Psoas muscle (tissue), 8 donors: Measurements from ENCODE around the gene TUFT1. TPM values are rescaled to one million over a fixed set of nuclear protein-coding genes. Genes with fewer than 3 reads are reported as not detected.

Source experiments
- ATAC-seq, 4 donors: fragments of 200-7000 bp; cut with Tn5 transposase; one replicate each; pipeline ENCODE4 v1.9.1; 2020; ENCODE audit warnings: moderate library complexity in 3 of 4, mild to moderate bottlenecking in 2 of 4
- DNase-seq, 2 donors: peaks; one replicate each; pipeline ENCODE4 v3.0.0-alpha.2; 2020
- H3K27ac ChIP-seq: fragments of 200-600 bp; one replicate; pipeline ENCODE4 v1.8.0; 2022
- H3K27me3 ChIP-seq, 3 donors: fragments of 200-600 bp in 1 of 3; one replicate each; pipeline versions ENCODE4 v1.6.1 to v1.8.0; 2013 to 2022; ENCODE audit warnings: low read length in 2 of 3, mild to moderate bottlenecking in 2 of 3, moderate library complexity in 1 of 3; ENCODE audit not compliant: insufficient read depth in 3 of 3
- H3K36me3 ChIP-seq, 2 donors: fragments of 200-600 bp in 1 of 2; one replicate each; pipeline versions ENCODE4 v1.6.1 to v1.8.0; 2013 to 2022; ENCODE audit warnings: low read depth in 1 of 2, mild to moderate bottlenecking in 1 of 2, moderate library complexity in 1 of 2; ENCODE audit not compliant: insufficient read depth in 1 of 2
- H3K4me1 ChIP-seq: fragments of 200-600 bp; one replicate; pipeline ENCODE4 v1.8.0; 2022
- H3K4me3 ChIP-seq: fragments of 200-600 bp; one replicate; pipeline ENCODE4 v1.8.0; 2022; ENCODE audit warnings: mild to moderate bottlenecking
- H3K9me3 ChIP-seq: fragments of 200-600 bp; one replicate; pipeline ENCODE4 v1.8.0; 2022
- whole genome bisulfite sequencing, 3 donors: extraction: QIAGEN DNeasy Blood & Tissue Kit; methylation state at CpG; one replicate each; pipeline versions ENCODE4 v1.1.6 to v1.1.7; 2013; 5-methylcytosine and 5-hydroxymethylcytosine counted together
- intact Hi-C, 2 donors: fragments of 100-400 bp; cut with DNase I; formaldehyde crosslinking; loops; one replicate each; pipeline versions ENCODE4 v1.11.0 to v1.14.2; 2022
- polyA plus RNA-seq, 3 donors: library from polyadenylated mRNA; stranded (reverse); fragments of 200-250 nt; gene quantifications; one replicate each; pipeline ENCODE4 v1.2.3, GENCODE V29; 2013
- total RNA-seq, 4 donors: library from RNA; stranded (reverse); fragmentation: NEBNext Ultra II Directional in 2 of 4; extraction: Animal tissue kit (Norgen Biotek cat#: 25700) in 2 of 4; gene quantifications; one replicate each; pipeline versions ENCODE4 v1.2.1 to v1.2.4, GENCODE V29; 2021 to 2023
- TF ChIP-seq, protein P1 (sequence below): fragments of 200-600 bp; IDR thresholded peaks from one replicate; pipeline ENCODE4 v1.8.0; 2022; ENCODE audit warnings: antibody characterized with exemption
- donor health status: healthy with polysubstance abuse.
- donor health status: DM: no; HTN: no; CAD: no; lungs with moderate emphysema.
- donor health status: Bipolar disorder and iron deficiency.
- donor health status: healthy.
- donor health status: DM: yes; HTN: yes; CAD: no.
- donor health status: DM: no; HTN: no; CAD: no.
- donor health status: DM: no; HTN: no; CAD: no.
- donor health status: DM: yes; HTN: yes; CAD: no.

Gene TUFT1
- total and polyA plus RNA-seq, 7 donors: 0.86 to 5.3 (median 1.2) TPM

DNA sequence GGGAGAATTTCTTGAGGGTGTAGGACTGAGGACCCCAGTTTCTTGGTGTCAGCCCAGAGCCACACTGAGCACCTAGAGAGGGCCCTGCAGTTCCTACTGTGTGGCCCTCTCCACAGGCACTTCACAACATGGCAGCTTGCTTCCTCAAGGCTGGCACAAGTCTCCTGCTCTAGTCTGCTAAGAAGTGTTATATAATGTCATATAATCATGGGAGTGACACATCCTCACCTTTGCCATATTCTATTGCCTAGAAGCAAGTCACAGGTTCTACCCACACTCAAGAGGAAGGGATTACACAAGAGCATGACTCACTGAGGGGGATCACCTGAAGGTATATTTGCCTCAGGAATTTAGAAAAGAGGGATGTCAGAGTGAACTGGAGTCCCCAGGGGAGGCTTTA lies 66.3 kb downstream of the TUFT1 start:
- Histone ChIP-seq H3K36me3 (no peaks in the 10 kb centered on the region), H3K4me1 (peaks cover 3% of the 10 kb centered on the region), H3K27me3 (no peaks in the 10 kb centered on the region), H3K9me3 (no peaks in the 10 kb centered on the region), H3K4me3 (no peak overlapping the region), H3K27ac (no peak overlapping the region)
- TF ChIP-seq, protein P1, sequence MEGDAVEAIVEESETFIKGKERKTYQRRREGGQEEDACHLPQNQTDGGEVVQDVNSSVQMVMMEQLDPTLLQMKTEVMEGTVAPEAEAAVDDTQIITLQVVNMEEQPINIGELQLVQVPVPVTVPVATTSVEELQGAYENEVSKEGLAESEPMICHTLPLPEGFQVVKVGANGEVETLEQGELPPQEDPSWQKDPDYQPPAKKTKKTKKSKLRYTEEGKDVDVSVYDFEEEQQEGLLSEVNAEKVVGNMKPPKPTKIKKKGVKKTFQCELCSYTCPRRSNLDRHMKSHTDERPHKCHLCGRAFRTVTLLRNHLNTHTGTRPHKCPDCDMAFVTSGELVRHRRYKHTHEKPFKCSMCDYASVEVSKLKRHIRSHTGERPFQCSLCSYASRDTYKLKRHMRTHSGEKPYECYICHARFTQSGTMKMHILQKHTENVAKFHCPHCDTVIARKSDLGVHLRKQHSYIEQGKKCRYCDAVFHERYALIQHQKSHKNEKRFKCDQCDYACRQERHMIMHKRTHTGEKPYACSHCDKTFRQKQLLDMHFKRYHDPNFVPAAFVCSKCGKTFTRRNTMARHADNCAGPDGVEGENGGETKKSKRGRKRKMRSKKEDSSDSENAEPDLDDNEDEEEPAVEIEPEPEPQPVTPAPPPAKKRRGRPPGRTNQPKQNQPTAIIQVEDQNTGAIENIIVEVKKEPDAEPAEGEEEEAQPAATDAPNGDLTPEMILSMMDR: no peak
- ATAC-seq (no peak), DNase-seq (no peak)
- intact Hi-C loops: no loop called here

DNA sequence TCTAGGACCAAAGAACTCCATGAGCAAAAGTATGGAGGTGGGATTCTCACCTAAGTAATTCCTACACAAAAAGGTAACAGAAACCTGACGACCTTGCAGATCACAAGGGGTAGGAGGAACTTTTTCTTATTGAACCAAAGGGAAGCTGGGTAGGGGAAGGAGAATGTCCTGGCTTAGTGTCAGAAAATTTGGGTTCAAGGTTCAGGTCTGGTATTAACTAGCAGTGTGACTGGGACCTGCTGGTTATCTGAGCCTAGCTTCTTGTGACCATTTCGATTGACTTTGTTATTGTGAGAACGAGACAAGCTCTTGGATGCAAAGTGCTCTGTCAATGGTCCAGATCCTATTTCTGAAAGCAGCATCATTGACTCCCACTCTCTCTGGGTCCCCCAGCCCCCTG lies 66.7 kb downstream of the TUFT1 start:
- ATAC-seq: no peak
- no peaks in the 10 kb centered on the region for H3K9me3 ChIP-seq
- H3K36me3 ChIP-seq: no peaks in the 10 kb centered on the region
- H3K4me3 ChIP-seq: no peak overlapping the region
- WGBS, 3 donors: 70 to 80% (median 72%) methylated on average over 3 of the region's 3 CpGs
- no peaks in the 10 kb centered on the region for H3K27me3 ChIP-seq
- H3K4me1 ChIP-seq: peaks cover 6% of the 10 kb centered on the region
- no peak for DNase-seq
- TF ChIP-seq, protein P1: no peak
- H3K27ac ChIP-seq: no peak overlapping the region
- intact Hi-C loops: no loop called here

DNA sequence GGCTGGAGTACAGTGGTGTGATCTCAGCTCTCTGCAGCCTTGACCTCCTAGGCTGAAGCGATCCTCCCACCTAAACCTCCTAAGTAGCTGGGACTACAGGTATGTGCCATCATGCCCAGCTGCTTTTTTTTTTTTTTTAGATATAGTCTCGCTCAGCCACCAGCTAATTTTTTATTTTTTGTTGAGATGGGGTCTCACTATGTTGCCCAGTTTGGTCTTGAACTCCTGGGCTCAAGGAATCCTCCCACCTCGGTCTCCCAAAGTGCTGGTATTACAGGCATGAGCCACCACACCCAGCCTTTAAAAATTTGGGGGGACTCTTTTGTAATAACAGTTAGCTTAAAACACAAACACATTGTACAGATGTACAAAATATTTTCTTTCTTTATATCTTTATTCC lies 70.0 kb downstream of the TUFT1 start:
- Histone ChIP-seq H3K27me3 (no peaks in the 10 kb centered on the region), H3K27ac (no peak overlapping the region), H3K4me1 (peaks cover 26% of the 10 kb centered on the region), H3K36me3 (no peaks in the 10 kb centered on the region), H3K9me3 (no peaks in the 10 kb centered on the region), H3K4me3 (no peak overlapping the region)
- DNase-seq (no peak), ATAC-seq (no peak)
- 90 to 96% (median 93%) methylated on average over 3 of the region's 3 CpGs for WGBS, 3 donors
- intact Hi-C loops: loop anchor here in 1 of 2 donors (10.0 kb wide), 1 partner anchor 55 kb away; no protein-coding TSS in a partner anchor
- TF ChIP-seq, protein P1: no peak

DNA sequence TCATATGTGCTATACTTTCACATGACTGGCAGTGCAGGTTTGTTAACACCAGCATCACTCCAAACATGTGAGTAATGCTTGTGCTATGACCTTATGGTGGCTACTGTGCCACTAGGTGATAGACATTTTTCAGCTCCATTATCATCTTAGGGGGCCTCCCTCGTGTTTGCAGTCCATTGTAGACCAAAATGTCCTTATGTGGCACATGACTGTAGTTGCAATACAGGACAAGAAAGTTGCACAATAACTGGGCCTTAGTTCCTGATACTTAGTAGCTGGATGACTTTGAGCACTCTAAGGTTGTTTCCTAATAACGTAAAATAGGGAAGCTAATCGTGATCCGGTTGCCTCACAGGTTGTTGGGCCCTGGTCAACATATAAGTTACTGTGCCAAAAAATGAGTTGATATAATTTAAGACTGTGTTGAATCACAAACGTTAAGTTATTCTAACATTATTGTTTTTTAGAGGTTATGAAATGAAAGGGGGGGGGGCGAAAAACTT lies 71.2 kb downstream of the TUFT1 start:
- H3K36me3 ChIP-seq: peaks cover 0 to 6% of the 10 kb centered on the region in 2 donors
- peak overlapping the region; percentile 90 for H3K27ac ChIP-seq
- H3K4me3 ChIP-seq: peak overlapping the region; percentile 98
- WGBS, 3 donors: 5 to 14% (median 7%) methylated on average over 6 of the region's 6 CpGs
- peak; percentile 27 to 75 (median 62) for ATAC-seq
- intact Hi-C loops: loop anchor here in 1 of 2 donors (10.0 kb wide), 1 partner anchor 53 kb away; no protein-coding TSS in a partner anchor
- DNase-seq: peak in 1 of 2 donors; percentile 57
- H3K9me3 ChIP-seq: no peaks in the 10 kb centered on the region
- TF ChIP-seq, protein P1: no peak
- no peaks in the 10 kb centered on the region for H3K27me3 ChIP-seq
- peaks cover 26% of the 10 kb centered on the region for H3K4me1 ChIP-seq
